Measurements from ENCODE around the gene BCAT1.

DNA sequence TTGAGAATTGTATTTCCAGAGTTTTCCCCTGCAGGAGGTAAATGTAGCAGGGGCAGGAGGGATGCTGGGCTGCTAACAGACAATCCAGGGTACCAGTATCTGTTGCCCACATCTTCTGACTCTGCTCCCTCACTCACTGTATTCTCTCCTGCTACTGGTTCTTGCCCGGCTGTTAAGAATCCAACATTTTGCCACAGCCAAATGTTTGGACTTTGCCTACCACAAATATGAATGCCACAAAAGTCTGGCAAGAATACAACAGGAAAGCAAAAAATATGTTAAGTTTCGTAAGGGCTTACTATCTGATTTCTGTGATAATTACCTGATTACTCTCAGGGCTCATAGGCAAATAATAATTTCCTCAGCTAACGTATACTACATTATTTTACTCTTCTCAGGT lies 160.0 kb downstream of the BCAT1 start:
- TF ChIP-seq, protein P1, sequence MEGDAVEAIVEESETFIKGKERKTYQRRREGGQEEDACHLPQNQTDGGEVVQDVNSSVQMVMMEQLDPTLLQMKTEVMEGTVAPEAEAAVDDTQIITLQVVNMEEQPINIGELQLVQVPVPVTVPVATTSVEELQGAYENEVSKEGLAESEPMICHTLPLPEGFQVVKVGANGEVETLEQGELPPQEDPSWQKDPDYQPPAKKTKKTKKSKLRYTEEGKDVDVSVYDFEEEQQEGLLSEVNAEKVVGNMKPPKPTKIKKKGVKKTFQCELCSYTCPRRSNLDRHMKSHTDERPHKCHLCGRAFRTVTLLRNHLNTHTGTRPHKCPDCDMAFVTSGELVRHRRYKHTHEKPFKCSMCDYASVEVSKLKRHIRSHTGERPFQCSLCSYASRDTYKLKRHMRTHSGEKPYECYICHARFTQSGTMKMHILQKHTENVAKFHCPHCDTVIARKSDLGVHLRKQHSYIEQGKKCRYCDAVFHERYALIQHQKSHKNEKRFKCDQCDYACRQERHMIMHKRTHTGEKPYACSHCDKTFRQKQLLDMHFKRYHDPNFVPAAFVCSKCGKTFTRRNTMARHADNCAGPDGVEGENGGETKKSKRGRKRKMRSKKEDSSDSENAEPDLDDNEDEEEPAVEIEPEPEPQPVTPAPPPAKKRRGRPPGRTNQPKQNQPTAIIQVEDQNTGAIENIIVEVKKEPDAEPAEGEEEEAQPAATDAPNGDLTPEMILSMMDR (IDR thresholded peaks at IDR 0.05; ENCODE audit: poor library complexity): no peak
- TF ChIP-seq EZH2phosphoT487 (IDR thresholded peaks at IDR 0.05; ENCODE audit: low read depth, severe bottlenecking, unreplicated experiment): no peak
- TF ChIP-seq EZH2 (IDR thresholded peaks at IDR 0.05; ENCODE audit: borderline replicate concordance): no peak

Data from hepatocyte (in vitro differentiated cells).